M059J (cell line): ENCODE measurements around the gene KRT73. TPM values are rescaled to one million over a fixed set of nuclear protein-coding genes. Genes with fewer than 3 reads are reported as not detected.
A peak's percentile ranks its signal among the peaks of the same experiment; 100 is the strongest.
"Not testable (repeated sequence)": the region's sequence is repeated elsewhere in the genome, so short reads cannot be mapped to it uniquely, and the experiment has no call there.

ENCODE experiments used
- DNase-seq: peaks from one replicate; pipeline ENCODE4 v3.0.0-alpha.2; 2012; ENCODE audit warnings: low read depth
- total RNA-seq: library from RNA; depleted of rRNA; stranded (reverse); fragments of >200 nt; shearing (Covaris generic); gene quantifications from 2 replicates; pipeline ENCODE4 v1.2.3, GENCODE V29; 2014

Gene KRT73
- total RNA-seq, 1 experiment from 2014 or later, result not detected

- DNase-seq, result no peak
Measured at GRCh38 chr12:52600941-52601481, 17.3 kb downstream of the KRT73 start, which contains the start of gene KRT72. Gene KRT72 (minus strand): TSS chr12:52601463. CDS start chr12:52601452, 11 bp downstream.

- DNase-seq, result no peak
Measured at GRCh38 chr12:52600475-52600874, 17.9 kb downstream of the KRT73 start.

GRCh38 chr12:52600071-52600470, 18.3 kb downstream of the KRT73 start:
- no peak for DNase-seq

- no peak for DNase-seq
Measured at GRCh38 chr12:52598966-52599365, 19.4 kb downstream of the KRT73 start.

- DNase-seq, result not testable (repeated sequence)
Measured at GRCh38 chr12:52594237-52594636, 24.1 kb downstream of the KRT73 start.

GRCh38 chr12:52591521-52591920, 26.8 kb downstream of the KRT73 start:
- DNase-seq, result no peak

GRCh38 chr12:52590021-52590420, 28.3 kb downstream of the KRT73 start:
- DNase-seq, result no peak

GRCh38 chr12:52587563-52587962, 30.8 kb downstream of the KRT73 start:
- DNase-seq, result no peak

- DNase-seq, result no peak
Measured at GRCh38 chr12:52585946-52586345, 32.4 kb downstream of the KRT73 start.

GRCh38 chr12:52585066-52585465, 33.3 kb downstream of the KRT73 start:
- DNase-seq, result no peak

GRCh38 chr12:52584156-52584682, 34.1 kb downstream of the KRT73 start:
- DNase-seq, result no peak

- peak; percentile 52 for DNase-seq
Measured at GRCh38 chr12:52582971-52583456, 35.3 kb downstream of the KRT73 start.

GRCh38 chr12:52582486-52582885, 35.9 kb downstream of the KRT73 start:
- DNase-seq, result no peak

GRCh38 chr12:52581481-52581880, 36.9 kb downstream of the KRT73 start:
- peak; percentile 44 for DNase-seq

- no peak for DNase-seq
Measured at GRCh38 chr12:52581066-52581465, 37.3 kb downstream of the KRT73 start.

- DNase-seq, result no peak
Measured at GRCh38 chr12:52580496-52580895, 37.9 kb downstream of the KRT73 start.

- DNase-seq, result no peak
Measured at GRCh38 chr12:52579468-52580465, 38.6 kb downstream of the KRT73 start.

GRCh38 chr12:52578469-52578868, 39.9 kb downstream of the KRT73 start:
- no peak for DNase-seq

- DNase-seq, result no peak
Measured at GRCh38 chr12:52577316-52577715, 41.0 kb downstream of the KRT73 start.

GRCh38 chr12:52575948-52576347, 42.4 kb downstream of the KRT73 start:
- DNase-seq, result no peak

GRCh38 chr12:52575256-52575655, 43.1 kb downstream of the KRT73 start:
- DNase-seq, result no peak

- DNase-seq, result no peak
Measured at GRCh38 chr12:52573743-52574142, 44.6 kb downstream of the KRT73 start, which contains the start of gene KRT74. Gene KRT74 (minus strand): TSS chr12:52573843. CDS start chr12:52573777, 66 bp downstream.
